ENCODE results near the gene KLF5. TPM values are rescaled to one million over a fixed set of nuclear protein-coding genes. Genes with fewer than 3 reads are reported as not detected.

Gene KLF5
- total RNA-seq, 1 experiment from 2014 or later: 2.2 TPM

DNA sequence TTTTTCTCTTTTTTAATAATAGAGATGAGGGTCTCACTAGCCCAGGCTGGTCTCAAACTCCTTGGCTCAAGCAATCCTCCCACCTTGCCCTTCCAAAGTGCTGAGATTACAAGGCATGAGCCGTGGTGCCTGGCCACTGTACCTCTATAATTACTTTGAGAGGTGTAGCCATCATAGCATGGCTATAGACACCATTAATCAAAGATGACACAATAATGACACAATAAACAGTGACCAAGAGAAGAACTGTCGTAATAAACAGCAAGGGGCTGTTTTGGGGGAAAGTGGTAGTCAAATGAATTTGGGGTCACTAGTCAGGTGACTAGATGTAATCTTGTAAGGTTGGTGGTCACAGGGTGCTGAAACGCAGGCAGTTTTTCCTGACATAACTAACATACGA, 30.4 kb downstream of the KLF5 start:
- no peak overlapping the region for H2BK15ac ChIP-seq (ENCODE audit: low read depth, low read length)
- DNase-seq: no peak
- no peak overlapping the region for H2AFZ ChIP-seq (ENCODE audit: low read length)
- no peaks in the 10 kb centered on the region for H3K9me3 ChIP-seq (ENCODE audit: control insufficient read depth, low read depth, low read length)
- Mint-ChIP-seq H3K27ac (no peak overlapping the region), H3K4me3 (no peak overlapping the region), H3K4me1 (peaks cover 3 to 6% of the 10 kb centered on the region in 2 experiments; a peak in 1 of 4 replicates), H3K27me3 (ENCODE audit: low read depth) (no peaks in the 10 kb centered on the region), H3K36me3 (ENCODE audit: insufficient read depth in 1 of 3, low read depth in 3 of 3) (peaks cover 5 to 27% (median 13%) of the 10 kb centered on the region in 3 experiments; a peak in 5 of 7 replicates), H3K9me3 (peaks cover 21 to 22% of the 10 kb centered on the region in 2 experiments)
- H2BK120ac ChIP-seq (ENCODE audit: low read depth, low read length, poor library complexity, severe bottlenecking): no peak overlapping the region
- no peak overlapping the region for H3K23ac ChIP-seq (ENCODE audit: insufficient read length, low read depth, low read length)
- H3K56ac ChIP-seq (ENCODE audit: insufficient read length, low read depth, low read length): no peak overlapping the region
- H3K4me1 ChIP-seq (ENCODE audit: insufficient read depth, low read length): no peaks in the 10 kb centered on the region
- H2BK5ac ChIP-seq (ENCODE audit: insufficient read length, low read length): no peak overlapping the region
- H3K9ac ChIP-seq (ENCODE audit: extremely low read depth, insufficient read length, low read length): no peak overlapping the region
- no peak overlapping the region for H3K4ac ChIP-seq (ENCODE audit: low read depth, low read length)
- H3T11ph ChIP-seq (ENCODE audit: low read length): no peak overlapping the region
- H3K79me2 ChIP-seq (ENCODE audit: insufficient read depth, low read length): no peaks in the 10 kb centered on the region
- no peaks in the 10 kb centered on the region for H4K20me1 ChIP-seq (ENCODE audit: control insufficient read depth, insufficient read depth, insufficient read length)
- no peak overlapping the region for H2BK20ac ChIP-seq (ENCODE audit: low read depth, low read length, poor library complexity, severe bottlenecking)
- no peak overlapping the region for H3K27ac ChIP-seq (ENCODE audit: insufficient read length, low read depth, low read length)
- no peak overlapping the region for H4K5ac ChIP-seq (ENCODE audit: insufficient read length, low read depth, low read length)
- no peak overlapping the region for H2AK5ac ChIP-seq (ENCODE audit: insufficient read length, low read length)
- no peaks in the 10 kb centered on the region for H3K23me2 ChIP-seq (ENCODE audit: insufficient read length, low read depth, low read length, poor library complexity, severe bottlenecking)
- H3K18ac ChIP-seq (ENCODE audit: insufficient read length, low read depth, low read length): no peak overlapping the region
- WGBS (ENCODE audit: extremely low coverage, insufficient read length, low lambda C conversion rate): no CpG with 5 or more reads among the region's 4 CpGs
- no peak overlapping the region for H4K91ac ChIP-seq (ENCODE audit: insufficient read length, low read depth, low read length)
- TF ChIP-seq, protein P1, sequence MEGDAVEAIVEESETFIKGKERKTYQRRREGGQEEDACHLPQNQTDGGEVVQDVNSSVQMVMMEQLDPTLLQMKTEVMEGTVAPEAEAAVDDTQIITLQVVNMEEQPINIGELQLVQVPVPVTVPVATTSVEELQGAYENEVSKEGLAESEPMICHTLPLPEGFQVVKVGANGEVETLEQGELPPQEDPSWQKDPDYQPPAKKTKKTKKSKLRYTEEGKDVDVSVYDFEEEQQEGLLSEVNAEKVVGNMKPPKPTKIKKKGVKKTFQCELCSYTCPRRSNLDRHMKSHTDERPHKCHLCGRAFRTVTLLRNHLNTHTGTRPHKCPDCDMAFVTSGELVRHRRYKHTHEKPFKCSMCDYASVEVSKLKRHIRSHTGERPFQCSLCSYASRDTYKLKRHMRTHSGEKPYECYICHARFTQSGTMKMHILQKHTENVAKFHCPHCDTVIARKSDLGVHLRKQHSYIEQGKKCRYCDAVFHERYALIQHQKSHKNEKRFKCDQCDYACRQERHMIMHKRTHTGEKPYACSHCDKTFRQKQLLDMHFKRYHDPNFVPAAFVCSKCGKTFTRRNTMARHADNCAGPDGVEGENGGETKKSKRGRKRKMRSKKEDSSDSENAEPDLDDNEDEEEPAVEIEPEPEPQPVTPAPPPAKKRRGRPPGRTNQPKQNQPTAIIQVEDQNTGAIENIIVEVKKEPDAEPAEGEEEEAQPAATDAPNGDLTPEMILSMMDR (conservative IDR thresholded peaks at IDR 0.05): no peak
- H2BK12ac ChIP-seq (ENCODE audit: insufficient read length, low read depth, low read length): peak overlapping the region; percentile 70
- no peak overlapping the region for H3K4me2 ChIP-seq (ENCODE audit: insufficient read depth, insufficient read length, low read length)
- no peak overlapping the region for H3K14ac ChIP-seq (ENCODE audit: insufficient read depth, low read length)
- no peaks in the 10 kb centered on the region for H3K27me3 ChIP-seq (ENCODE audit: insufficient read depth, low read length)
- no peaks in the 10 kb centered on the region for H3K79me1 ChIP-seq (ENCODE audit: insufficient read depth, low read depth, low read length, poor library complexity, severe bottlenecking)
- H4K8ac ChIP-seq (replicated peaks; ENCODE audit: insufficient read length, low read depth, low read length): no peak overlapping the region

All from H9 (cell line).